Natural killer cell (primary cell): Measurements from ENCODE around the gene PHTF1. TPM values are rescaled to one million over a fixed set of nuclear protein-coding genes. Genes with fewer than 3 reads are reported as not detected.
A peak's percentile ranks its signal among the peaks of the same experiment; 100 is the strongest.

Source experiments
- ATAC-seq, 3 donors: fragments of 150-1000 bp in 2 of 3; fragments of 200-7000 bp in 1 of 3; cut with Tn5 transposase; 1 replicate in 1 of 3; 2 replicates in 2 of 3; pipeline ENCODE4 v1.10.0; 2021; ENCODE audit warnings: mild to moderate bottlenecking in 2 of 3, moderate library complexity in 2 of 3
- DNase-seq, 2 donors: peaks; one replicate each; pipeline versions ENCODE4 v3.0.0 to v3.0.0-alpha.2; 2013 to 2021; ENCODE audit warnings: mixed read lengths in 1 of 2
- H3K27ac ChIP-seq: one replicate; pipeline ENCODE4 v1.5.1; 2013; ENCODE audit warnings: mild to moderate bottlenecking, low read length
- H3K27me3 ChIP-seq: one replicate; pipeline ENCODE4 v1.6.1; 2013; ENCODE audit warnings: low read length; ENCODE audit not compliant: control insufficient read depth, insufficient read depth
- H3K36me3 ChIP-seq: one replicate; pipeline ENCODE4 v1.6.1; 2013; ENCODE audit warnings: low read length; ENCODE audit not compliant: control insufficient read depth, insufficient read depth
- H3K4me1 ChIP-seq: one replicate; pipeline ENCODE4 v1.6.1; 2013; ENCODE audit warnings: low read length; ENCODE audit not compliant: control insufficient read depth, insufficient read depth
- H3K4me3 ChIP-seq: one replicate; pipeline ENCODE4 v1.5.1; 2013; ENCODE audit warnings: low read length
- H3K9me3 ChIP-seq: one replicate; pipeline ENCODE4 v1.6.1; 2013; ENCODE audit warnings: low read length; ENCODE audit not compliant: control insufficient read depth, insufficient read depth
- H3K27ac Mint-ChIP-seq, 2 donors: one replicate each; pipeline ENCODE4 v1.8.0; 2022; ENCODE audit warnings: mild to moderate bottlenecking in 2 of 2, mixed read lengths in 2 of 2, moderate library complexity in 1 of 2
- H3K27me3 Mint-ChIP-seq, 2 donors: one replicate each; pipeline ENCODE4 v1.8.0; 2022; ENCODE audit warnings: low read depth in 2 of 2, mixed read lengths in 2 of 2
- H3K36me3 Mint-ChIP-seq: one replicate; pipeline ENCODE4 v1.8.0; 2022; ENCODE audit warnings: mixed read lengths
- H3K4me1 Mint-ChIP-seq, 2 donors: one replicate each; pipeline ENCODE4 v1.8.0; 2022; ENCODE audit warnings: mixed read lengths in 2 of 2
- H3K4me3 Mint-ChIP-seq: one replicate; pipeline ENCODE4 v1.8.0; 2022; ENCODE audit warnings: mild to moderate bottlenecking, moderate library complexity, mixed read lengths
- H3K9me3 Mint-ChIP-seq, 2 donors: one replicate each; pipeline ENCODE4 v1.8.0; 2022; ENCODE audit warnings: mixed read lengths in 2 of 2
- WGBS: methylation state at CpG from one replicate; pipeline ENCODE4 v1.1.7; 2013; ENCODE audit warnings: missing lambda C conversion rate; ENCODE audit not compliant: insufficient coverage; 5-methylcytosine and 5-hydroxymethylcytosine counted together
- intact Hi-C: fragments of 100-400 bp; cut with micrococcal nuclease; formaldehyde crosslinking; loops from one replicate; pipeline ENCODE4 v1.14.2; 2022
- total RNA-seq, 4 donors: library from RNA; stranded (reverse); fragments of 120-200 nt in 1 of 4; gene quantifications; one replicate each; pipeline versions ENCODE4 v1.2.3 to v1.2.4, GENCODE V29; 2013 to 2022
- TF ChIP-seq, protein P1 (sequence below): fragments of 200-600 bp; IDR thresholded peaks from one replicate; pipeline ENCODE4 v1.8.0; 2022; ENCODE audit warnings: antibody characterized with exemption

Gene PHTF1
- total RNA-seq, 3 donors from 2014 or later (not counting 1 experiment from before 2014, with no cell fraction given) = 37.1 to 40.7 (median 40.6) TPM

DNA sequence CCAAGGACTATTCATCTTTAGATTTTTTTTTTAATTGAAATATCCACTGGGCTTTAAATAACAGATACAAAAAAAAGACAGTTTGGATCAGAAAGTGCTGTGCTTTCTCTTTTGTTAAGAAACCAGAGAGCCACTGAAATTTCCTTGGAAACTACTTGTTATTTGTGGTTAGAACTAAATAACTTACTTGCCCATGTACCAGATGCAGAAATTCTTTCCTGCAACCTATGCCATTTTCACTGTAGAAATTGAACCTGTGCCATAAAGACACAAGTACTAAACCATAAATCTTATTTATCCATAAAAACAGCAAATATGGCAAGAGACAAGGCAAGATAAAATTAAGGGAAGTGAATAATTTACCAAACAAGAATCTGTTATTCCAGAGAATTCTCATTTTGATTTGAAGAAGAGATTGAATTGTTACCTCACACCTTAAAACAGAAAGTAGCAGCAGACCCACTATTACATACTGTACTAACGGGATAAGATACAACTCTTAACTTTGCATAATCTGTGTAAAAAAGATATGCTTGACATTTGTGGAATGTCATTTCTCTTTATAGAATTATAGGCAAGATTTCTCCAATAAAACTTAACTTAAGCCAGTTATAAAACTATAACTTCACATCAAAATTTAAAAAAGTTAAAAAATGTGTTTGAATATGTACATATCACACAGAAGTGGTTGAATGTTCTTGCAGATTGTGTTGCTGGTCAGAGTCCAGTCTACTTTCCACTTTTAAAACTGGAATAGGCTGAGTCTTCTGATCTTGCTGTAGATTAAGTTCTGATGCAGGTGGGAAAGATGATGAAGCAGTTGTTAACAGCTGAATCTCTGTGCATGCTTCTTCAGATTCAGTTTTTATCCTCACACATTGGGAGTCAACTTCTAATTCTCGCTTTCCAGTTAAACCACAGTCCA lies 6.3 kb upstream of the PHTF1 start:
- intact Hi-C loops = loop anchor here (10.0 kb wide), 1 partner anchor 691 kb away; the partner anchor contains the start of gene LRIG2
- Histone ChIP-seq H3K36me3 (peaks cover 38% of the 10 kb centered on the region), H3K9me3 (no peaks in the 10 kb centered on the region), H3K4me3 (no peak overlapping the region), H3K27me3 (no peaks in the 10 kb centered on the region), H3K4me1 (no peaks in the 10 kb centered on the region), H3K27ac (no peak overlapping the region)
- no peaks in the 10 kb centered on the region for H3K9me3 Mint-ChIP-seq
- peak overlapping the region in 1 of 2 donors; percentile 54 for H3K27ac Mint-ChIP-seq
- TF ChIP-seq, protein P1, sequence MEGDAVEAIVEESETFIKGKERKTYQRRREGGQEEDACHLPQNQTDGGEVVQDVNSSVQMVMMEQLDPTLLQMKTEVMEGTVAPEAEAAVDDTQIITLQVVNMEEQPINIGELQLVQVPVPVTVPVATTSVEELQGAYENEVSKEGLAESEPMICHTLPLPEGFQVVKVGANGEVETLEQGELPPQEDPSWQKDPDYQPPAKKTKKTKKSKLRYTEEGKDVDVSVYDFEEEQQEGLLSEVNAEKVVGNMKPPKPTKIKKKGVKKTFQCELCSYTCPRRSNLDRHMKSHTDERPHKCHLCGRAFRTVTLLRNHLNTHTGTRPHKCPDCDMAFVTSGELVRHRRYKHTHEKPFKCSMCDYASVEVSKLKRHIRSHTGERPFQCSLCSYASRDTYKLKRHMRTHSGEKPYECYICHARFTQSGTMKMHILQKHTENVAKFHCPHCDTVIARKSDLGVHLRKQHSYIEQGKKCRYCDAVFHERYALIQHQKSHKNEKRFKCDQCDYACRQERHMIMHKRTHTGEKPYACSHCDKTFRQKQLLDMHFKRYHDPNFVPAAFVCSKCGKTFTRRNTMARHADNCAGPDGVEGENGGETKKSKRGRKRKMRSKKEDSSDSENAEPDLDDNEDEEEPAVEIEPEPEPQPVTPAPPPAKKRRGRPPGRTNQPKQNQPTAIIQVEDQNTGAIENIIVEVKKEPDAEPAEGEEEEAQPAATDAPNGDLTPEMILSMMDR = no peak
- ATAC-seq (no peak), DNase-seq (no peak)
- H3K4me3 Mint-ChIP-seq = no peak overlapping the region
- H3K27me3 Mint-ChIP-seq = no peaks in the 10 kb centered on the region
- H3K4me1 Mint-ChIP-seq = peaks cover 16 to 17% of the 10 kb centered on the region in 2 donors
- peaks cover 13% of the 10 kb centered on the region for H3K36me3 Mint-ChIP-seq
- 100% methylated on average over 1 of the region's 2 CpGs for WGBS

DNA sequence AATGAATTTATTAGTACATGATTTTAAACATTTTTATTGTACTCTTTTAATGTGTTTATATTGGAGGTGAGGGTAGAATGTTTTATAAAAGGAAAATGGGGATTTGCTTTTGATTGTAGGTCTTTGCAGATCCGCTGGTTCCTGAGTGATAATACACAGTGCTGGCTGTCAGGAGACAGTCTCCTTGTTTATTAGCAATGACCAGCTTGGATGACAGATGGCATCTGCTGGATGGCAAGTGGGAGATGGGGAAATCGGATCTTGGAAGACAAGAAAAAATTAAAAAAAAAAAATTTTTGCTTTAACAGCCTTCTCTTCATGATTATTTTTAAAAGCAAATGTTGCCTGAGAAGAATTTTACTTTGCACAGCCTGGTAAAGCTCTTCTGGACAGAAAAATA lies 4.4 kb upstream of the PHTF1 start:
- ATAC-seq (no peak), DNase-seq (no peak)
- TF ChIP-seq, protein P1 = no peak
- Mint-ChIP-seq H3K36me3 (peaks cover 13% of the 10 kb centered on the region), H3K4me3 (no peak overlapping the region), H3K27ac (no peak overlapping the region), H3K4me1 (peaks cover 16% of the 10 kb centered on the region in 2 donors), H3K9me3 (no peaks in the 10 kb centered on the region), H3K27me3 (no peaks in the 10 kb centered on the region)
- 100% methylated on average over 2 of the region's 2 CpGs for WGBS
- H3K27me3 ChIP-seq = no peaks in the 10 kb centered on the region
- H3K27ac ChIP-seq = no peak overlapping the region
- H3K4me3 ChIP-seq = no peak overlapping the region
- no peaks in the 10 kb centered on the region for H3K9me3 ChIP-seq
- peaks cover 38% of the 10 kb centered on the region for H3K36me3 ChIP-seq
- intact Hi-C loops = loop anchor here (10.0 kb wide), 1 partner anchor 689 kb away; the partner anchor contains the start of gene LRIG2
- peaks cover 8% of the 10 kb centered on the region for H3K4me1 ChIP-seq

DNA sequence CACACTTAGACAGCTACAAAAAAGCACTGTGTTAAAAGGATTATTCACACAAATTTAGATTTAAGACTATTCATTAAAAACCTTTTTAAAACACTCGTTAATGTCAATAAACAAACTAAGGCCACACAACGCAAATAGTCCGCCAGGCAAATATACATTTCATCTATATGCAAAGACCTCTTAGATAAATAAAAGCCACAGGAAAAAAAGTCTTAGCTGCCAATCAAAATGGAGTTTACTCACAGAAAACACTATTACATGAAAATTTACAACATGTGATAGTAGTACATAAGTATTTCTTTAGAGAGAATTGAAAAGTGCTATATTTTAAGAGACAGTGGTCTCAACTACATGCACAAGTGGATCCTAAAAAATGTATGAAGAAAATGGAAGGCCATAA lies 2.7 kb upstream of the PHTF1 start:
- intact Hi-C loops = loop anchor here (10.0 kb wide), 1 partner anchor 687 kb away; the partner anchor contains the start of gene LRIG2
- Mint-ChIP-seq H3K27ac (peak overlapping the region in 1 of 2 donors; percentile 92), H3K4me1 (peaks cover 24 to 27% of the 10 kb centered on the region in 2 donors), H3K36me3 (peaks cover 13% of the 10 kb centered on the region), H3K27me3 (no peaks in the 10 kb centered on the region), H3K9me3 (no peaks in the 10 kb centered on the region), H3K4me3 (peak overlapping the region; percentile 21)
- no peak overlapping the region for H3K27ac ChIP-seq
- H3K27me3 ChIP-seq = no peaks in the 10 kb centered on the region
- no peak overlapping the region for H3K4me3 ChIP-seq
- no peak for DNase-seq
- 97% methylated on average over 3 of the region's 3 CpGs for WGBS
- TF ChIP-seq, protein P1 = no peak
- H3K36me3 ChIP-seq = peaks cover 26% of the 10 kb centered on the region
- H3K9me3 ChIP-seq = no peaks in the 10 kb centered on the region
- peaks cover 8% of the 10 kb centered on the region for H3K4me1 ChIP-seq
- no peak for ATAC-seq
